Inflammatory macrophage treated with lipopolysaccharide for 1 hour (primary cell): Measurements from ENCODE around the gene AKT1.
A peak's percentile ranks its signal among the peaks of the same experiment; 100 is the strongest.
"Not testable (repeated sequence)": the region's sequence is repeated elsewhere in the genome, so short reads cannot be mapped to it uniquely, and the experiment has no call there.

Experiments used
- DNase-seq, 2 donors: peaks; one replicate each; pipeline ENCODE4 v3.0.0-alpha.2; 2020 to 2022

Gene AKT1

DNA sequence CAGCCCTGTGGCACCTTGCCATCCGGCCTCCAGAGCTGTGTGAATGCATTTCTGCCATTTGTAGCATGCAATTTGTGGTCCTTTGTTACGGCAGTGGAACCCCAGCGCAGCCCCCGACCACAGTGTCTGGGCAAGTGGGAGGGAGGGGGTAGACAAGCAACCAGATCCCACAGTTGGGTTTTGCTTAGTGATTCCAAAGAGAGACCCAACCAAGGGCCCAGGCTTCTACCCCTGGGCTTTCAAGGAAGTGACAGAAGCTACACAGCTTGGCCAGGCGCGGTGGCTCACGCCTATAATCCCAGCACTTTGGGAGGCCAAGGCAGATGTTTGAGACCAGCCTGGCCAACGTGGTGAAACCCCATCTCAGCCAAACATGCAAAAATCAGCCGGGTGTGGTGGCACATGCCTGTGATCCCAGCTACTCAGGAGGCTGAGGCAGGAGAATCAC lies 23.2 kb upstream of the AKT1 start:
- DNase-seq = no peak

DNA sequence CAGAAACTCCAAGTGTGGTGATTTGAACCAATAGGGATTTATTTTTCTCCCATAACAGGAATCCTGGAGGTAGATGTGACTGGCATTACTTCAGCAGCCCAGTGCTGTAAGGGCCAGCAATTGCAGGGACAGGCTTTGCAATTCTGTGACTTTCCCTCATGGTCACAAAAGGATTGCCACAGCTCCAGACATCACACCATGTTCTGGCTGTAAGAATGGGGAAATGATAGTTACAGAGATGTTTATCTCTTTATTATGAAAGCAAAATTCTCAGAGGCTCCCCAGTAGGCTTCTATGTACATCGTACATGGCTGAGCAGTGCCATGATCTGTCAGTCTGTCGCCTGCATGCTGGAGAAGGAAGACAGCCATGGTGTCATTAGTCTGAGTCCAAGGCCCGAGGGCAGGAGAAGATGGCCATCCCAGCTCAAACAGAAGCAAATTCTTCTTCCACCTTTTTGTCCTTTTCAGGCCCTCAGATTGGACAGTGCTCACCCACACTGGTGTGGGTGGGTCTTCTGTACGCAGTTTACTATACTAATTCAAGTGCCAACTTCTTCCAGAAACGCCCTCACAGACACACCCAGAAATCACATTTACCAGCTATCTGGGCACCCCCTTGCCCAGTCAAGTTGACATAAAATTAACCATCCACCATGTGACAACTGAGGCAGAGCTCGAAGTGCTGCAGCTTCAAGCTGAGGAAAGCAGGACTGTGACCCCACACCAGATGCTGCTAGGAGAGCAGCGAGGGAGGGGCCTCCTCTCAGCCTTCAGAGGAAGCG lies 22.6 kb upstream of the AKT1 start:
- DNase-seq = peak in 1 of 2 donors; percentile 63

DNA sequence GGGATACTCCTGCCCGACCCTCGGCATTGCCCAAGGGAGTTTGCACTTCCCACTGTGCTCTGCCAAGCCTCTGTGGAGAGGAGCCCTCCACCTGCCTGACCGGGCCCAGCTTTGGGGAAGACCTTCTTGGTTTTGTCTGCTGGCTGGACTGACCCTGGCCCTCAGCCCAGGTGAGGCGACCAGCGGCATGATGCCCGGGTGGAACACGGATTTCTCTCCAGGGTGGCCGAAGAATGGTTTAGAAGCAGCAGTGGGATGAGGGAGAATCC lies 21.0 kb upstream of the AKT1 start:
- no peak for DNase-seq

DNA sequence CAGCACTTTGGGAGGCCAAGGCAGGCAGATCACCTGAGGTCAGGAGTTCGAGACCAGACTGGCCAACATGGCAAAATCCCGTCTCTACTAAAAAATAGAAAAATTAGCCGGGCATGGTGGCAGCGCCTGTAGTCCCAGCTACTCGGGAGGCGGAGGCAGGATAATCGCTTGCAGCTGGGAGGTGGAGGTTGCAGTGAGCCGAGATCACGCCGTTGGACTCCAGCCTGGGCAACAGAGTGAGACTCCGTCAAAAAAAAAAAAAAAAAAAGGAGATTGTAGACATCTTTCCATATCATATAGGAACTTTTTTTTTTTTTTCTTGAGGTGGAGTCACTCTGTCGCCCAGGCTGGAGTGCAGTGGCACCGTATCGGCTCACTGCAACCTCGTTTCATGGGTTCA lies 19.2 kb upstream of the AKT1 start:
- not testable (repeated sequence) for DNase-seq

DNA sequence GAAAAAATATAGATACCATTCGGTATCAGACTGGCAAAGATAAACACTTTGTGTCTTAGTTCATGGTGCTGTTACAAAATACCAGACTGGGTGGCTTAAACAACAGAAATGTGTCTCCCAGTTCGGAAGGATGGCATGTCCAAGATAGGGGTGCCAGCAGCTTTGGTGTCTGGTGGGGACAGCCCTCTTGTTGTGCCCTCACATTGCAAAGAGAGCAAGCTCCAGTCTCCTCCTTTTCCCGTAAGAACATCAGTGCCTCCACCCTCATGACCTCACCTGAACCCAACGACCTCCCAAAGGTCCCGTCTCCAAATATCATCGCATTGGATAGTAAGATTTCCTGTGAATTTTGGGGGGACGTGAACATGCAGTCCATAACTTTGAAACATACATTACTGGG lies 17.7 kb upstream of the AKT1 start:
- no peak for DNase-seq

DNA sequence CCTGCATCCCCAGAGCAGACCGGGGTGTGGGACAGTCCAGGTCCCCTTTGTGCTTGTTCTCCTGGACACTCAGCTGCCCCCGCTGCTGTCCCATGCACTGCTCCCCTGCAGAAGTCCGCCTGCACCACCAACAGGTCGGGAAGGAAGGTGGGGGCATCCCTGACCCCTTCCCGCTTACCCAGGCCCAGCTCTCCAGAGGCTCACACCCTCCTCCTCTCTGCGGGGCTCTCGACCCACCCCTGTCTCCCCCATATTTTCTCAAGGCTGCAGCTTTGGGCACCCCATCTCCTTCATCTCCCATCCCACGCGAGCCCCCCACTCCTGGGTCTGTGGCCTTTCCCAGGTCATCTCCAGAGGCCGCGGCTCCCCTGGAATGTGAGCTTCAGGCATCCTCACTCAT lies 14.8 kb upstream of the AKT1 start:
- DNase-seq = no peak

DNA sequence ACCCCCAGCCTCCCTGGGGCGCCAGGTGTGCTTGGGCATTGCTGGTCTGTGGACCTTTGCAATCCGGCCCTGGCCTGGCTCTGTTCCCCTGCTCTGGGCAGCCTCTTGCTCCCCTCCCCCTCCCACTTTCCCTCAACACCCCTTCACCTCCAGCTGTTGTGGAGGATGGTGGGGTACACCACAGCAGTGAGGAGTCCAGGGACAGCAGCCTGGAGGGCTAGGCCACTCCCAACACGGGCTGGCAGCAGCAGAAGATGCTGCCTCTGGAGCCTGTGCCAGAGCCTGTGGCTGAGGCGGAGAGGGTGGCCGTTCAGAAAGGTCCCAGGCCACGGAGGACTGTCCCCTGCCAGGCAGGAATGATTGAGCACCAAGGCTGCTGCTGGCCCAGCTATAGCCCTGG lies 12.9 kb upstream of the AKT1 start:
- DNase-seq = no peak

DNA sequence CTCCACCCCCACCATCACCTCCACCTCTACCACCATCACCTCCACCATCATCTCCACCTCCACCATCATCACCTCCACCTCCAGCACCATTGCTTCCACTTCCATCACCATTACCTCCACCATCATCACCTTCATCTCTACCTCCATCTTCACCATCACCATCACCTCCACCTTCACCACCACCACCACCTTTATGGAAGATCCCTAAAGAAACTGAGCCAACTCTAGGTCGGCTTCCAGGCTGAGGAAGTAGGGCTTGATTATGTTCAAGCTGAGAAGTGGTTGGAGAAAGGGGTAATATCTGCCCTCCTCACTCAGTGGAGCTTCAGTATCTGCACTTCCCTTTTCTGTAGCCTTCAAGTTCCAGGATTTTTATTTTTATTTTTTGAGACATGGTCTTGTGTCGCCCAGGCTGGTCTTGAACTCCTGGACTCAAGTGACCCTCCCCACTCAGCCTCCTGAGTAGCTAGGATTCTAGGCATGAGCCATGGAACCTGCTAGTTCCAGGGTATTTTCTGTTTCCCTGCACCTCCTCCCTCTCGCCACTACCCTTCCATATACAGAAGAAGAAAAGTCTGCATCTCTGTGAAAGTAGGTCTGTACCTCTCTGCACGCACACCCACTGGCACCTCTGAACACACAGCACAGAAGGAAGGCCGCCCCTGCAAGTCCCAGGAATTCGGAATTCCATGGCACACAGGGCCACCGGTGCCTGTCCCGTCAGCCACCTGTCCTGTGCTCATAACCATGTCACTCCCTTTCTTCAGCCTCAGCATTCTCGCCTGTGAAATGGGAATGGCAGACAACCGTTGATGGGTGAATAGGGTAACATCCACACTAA lies 11.3 kb upstream of the AKT1 start:
- no peak for DNase-seq

DNA sequence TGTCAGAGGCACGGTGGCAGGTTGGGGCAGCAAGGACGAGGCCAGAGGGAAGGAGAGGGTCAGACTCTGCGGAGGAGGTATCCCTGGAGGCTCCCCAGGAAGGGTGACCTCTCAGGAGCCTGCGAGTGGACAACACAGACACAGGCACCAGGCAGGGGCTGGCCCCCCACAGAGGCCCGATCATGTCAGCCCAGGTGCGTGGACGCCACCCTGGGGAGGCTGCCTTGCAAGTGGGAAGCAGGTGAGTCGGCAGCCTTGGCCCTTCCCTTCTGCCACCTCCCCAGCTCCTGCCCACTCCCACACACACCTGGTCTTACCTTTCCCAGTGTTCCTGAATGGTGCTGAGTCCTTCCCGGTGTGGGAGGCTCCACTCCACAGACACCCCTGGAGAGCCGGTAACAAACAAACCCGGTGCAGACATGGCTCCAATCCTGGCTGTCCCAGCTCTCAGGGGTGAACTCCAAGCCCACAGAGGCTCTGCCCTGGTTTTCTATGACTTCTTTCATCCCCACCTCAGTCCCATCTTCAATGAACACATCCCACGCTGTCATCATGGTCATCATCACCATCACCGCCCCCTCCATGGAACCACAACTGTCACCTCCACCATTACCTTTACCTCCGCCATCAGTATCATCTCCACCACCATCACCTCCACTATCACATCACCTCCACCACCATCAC lies 10.5 kb upstream of the AKT1 start:
- no peak for DNase-seq

DNA sequence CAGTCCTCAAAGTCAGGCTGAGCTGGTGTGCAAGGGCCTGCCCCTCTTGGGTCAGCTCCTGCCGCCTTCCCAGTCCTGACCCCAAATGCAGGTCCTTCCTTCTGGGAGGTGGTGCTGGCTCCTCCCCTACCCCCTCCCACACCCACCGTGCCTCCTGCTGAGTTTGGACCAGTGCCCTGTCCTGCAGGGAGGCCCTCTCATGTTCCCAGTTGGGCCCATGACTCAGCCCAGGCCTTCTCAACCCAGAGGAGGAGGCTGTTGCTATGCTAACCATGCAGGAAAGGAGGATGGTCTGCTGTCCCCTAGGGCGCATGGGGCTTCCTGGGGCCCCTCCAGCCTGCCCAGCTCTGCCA lies 9.8 kb upstream of the AKT1 start:
- no peak for DNase-seq

DNA sequence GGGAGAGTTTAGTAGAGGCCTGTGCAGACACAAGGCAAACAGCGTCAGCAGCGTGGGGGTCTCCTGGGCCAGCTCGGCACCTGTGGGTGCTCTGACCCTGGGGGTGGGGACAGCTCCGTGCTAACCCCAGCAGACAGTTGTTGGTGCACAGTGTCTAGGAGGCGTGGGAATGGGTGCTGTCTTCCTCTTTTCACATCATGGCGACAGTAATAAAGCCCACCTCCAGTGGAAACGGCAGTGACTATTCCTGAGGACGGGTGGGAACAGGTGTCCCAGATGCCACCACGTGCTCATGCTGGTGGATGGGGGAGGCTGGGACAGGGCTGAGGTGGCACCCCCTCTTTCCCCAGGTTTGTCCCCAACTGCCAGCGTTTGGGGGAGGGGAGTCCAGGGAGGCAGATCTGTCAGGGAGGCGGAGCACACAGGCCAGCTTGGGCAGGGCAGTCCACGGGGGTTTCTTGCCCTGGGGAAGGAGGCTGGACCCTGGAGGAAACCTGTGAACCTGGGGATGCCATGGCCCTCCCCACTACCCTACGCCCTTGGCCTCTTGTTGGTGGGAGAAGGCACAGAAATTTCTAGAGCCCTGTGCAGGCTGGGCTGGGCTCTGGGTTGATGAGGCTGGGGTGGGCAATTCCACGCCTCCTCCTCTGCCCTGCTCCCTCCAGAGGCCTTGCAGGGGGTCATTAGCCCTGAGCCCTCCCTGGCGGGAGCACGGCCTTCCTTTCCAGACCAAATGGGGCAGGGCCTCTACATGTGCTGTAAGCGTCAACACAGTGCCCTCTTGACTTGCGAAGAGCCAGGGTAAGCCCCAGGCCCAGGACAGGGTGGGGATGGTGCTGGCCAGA lies 9.2 kb upstream of the AKT1 start:
- no peak for DNase-seq

DNA sequence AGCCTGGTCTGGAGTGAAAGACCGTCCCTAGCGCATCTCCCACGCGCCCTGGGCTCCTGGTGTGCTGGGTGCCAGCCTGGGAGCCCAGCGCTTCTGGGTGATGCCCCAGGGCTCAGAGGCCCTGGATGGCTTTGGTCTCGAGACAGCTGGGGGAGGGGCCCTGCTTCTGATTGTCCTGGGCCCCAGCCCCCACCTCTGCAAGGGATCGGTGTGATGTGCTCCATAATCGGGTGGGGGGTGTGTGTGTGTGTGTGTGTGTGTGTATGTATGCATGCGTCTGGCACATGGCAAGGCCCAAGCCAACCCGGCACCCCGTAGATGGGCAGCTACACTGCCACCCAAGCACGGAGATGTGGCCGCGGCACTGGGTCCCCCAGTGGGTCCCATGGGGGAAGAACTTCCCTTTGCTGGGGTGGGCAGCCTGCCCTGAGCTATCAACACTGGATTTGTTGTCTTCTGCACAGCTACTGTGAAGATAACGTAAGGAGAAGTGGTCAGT lies 8.4 kb upstream of the AKT1 start:
- DNase-seq = no peak

DNA sequence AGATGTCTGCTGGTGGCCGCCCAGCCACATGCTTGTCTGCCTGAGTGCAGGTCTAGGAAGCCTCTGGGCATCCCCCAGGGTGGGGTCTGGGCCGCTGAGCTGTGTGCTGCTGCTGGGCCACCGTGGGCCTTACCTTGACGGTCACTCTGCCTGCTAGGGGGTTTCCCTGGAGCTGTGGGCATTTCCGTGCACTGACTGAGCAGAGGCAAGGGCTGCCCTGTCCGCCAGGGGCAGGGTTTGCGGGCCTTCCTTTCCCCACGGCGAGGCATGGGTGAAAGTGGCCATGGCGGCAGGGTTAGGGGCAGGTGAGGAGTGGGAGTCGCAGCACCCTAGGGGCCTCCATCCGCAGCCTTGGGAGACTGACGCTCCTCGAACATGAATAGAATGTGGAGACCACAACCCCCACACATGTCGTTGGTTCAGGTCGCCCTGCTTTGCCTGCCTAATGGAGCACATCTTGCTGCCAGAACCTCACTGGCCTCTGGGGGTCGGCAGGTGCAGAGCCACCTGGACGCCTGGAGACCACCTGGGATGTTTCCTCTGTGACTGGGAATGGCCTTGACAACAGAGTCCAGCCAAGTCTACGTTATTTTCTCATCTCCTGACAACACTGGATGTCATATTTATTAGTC lies 7.8 kb upstream of the AKT1 start:
- DNase-seq = no peak

DNA sequence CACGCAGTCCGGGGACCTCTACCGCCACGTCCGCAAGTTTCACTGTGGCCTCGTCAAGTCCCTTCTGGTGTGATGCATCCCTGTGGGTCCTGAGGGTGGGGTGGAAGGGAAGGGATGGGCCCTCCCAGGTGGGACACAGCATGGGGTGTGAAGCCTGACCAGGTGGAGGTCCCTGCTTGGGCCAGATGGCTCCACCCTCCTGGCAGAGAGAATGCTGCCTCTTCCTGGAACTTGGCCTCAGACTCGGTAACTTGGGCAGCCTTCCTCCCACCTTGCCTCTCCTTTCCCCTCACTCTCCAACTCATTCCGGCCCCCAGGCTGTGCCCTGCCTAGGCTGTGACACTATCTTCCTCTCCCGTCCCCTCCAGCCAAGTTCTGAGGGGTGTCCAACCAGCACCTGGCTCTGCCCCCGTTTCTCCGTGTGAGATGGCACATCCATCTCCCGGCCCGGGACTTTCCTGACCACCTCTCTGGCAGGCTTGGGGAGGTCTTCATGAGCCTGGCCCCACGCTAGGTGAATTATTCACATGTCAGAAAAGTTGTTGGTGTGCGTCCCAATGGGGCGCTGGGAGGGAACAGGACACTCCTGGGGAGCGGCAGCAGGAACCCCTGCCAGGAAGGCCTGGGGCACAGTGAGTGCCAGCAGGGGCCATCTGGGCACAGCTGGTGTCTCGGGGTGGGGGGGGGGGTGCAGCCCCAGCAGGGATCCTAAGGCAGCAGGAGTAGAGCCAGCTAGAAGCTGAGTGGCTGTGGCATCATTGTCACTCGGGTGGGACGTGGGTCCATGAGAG lies 7.0 kb upstream of the AKT1 start:
- DNase-seq = no peak

DNA sequence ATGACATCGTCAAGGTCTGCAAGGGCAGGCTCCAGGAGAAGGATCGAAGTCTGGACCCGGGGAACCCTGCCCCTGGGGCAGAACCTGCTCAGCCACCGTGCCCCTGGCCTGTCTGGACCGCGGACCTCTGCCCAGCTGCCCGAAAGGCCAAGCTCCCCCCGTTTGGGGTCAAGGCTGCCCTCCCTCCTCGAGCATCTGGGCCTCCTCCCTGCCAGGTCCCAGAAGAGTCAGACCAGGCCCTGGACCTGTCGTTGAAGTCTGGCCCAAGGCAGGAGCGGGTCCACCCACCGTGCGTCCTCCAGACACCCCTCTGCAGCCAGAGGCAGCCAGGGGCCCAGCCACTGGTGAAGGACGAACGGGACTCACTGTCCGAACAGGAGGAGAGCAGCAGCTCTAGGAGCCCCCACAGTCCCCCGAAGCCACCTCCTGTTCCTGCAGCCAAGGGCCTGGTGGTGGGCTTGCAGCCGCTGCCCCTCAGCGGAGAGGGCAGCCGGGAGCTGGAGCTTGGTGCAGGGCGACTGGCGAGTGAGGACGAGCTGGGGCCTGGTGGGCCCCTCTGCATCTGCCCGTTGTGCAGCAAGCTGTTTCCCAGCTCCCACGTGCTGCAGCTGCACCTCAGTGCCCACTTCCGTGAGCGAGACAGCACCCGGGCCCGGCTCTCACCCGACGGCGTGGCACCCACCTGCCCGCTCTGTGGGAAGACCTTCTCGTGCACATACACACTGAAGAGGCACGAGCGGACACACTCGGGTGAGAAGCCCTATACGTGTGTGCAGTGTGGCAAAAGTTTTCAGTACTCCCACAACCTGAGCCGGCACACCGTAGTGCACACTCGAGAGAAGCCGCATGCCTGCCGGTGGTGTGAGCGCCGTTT lies 6.2 kb upstream of the AKT1 start:
- DNase-seq = no peak

DNA sequence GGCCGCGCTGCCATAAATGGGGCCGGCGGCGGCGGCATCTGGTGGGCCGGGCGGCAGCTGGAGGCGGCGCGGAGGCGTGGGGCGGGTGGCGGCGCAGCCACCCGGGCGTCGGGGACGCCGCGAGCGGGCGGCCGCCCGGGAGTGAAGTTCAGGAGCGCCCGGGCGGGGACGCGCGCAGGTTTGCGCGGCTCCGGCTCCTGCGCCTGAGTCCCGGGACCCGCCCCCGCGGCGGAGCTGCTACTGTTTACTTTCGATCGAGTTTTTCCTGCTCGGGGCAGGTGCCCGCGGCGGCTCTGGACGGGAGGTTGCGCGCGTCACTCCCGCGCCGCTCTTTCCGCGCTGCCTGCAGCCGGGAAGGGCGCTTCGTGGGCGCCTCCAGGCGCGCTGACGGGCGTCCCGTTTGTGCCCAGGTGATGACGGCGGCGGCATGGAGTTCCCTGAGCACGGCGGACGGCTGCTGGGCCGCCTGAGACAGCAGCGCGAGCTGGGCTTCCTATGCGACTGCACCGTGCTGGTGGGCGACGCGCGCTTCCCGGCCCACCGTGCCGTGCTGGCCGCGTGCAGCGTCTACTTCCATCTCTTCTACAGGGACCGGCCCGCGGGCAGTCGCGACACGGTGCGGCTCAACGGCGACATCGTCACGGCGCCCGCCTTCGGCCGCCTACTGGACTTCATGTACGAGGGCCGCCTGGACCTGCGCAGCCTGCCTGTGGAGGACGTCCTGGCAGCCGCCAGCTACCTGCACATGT lies 5.4 kb upstream of the AKT1 start, which contains the start of gene ZBTB42:
ZBTB42 (plus strand) TSS at position 331 of the 749 bp plus-strand sequence; CDS start at position 428, 97 bp downstream.
- DNase-seq = peak in 1 of 2 donors; percentile 41

DNA sequence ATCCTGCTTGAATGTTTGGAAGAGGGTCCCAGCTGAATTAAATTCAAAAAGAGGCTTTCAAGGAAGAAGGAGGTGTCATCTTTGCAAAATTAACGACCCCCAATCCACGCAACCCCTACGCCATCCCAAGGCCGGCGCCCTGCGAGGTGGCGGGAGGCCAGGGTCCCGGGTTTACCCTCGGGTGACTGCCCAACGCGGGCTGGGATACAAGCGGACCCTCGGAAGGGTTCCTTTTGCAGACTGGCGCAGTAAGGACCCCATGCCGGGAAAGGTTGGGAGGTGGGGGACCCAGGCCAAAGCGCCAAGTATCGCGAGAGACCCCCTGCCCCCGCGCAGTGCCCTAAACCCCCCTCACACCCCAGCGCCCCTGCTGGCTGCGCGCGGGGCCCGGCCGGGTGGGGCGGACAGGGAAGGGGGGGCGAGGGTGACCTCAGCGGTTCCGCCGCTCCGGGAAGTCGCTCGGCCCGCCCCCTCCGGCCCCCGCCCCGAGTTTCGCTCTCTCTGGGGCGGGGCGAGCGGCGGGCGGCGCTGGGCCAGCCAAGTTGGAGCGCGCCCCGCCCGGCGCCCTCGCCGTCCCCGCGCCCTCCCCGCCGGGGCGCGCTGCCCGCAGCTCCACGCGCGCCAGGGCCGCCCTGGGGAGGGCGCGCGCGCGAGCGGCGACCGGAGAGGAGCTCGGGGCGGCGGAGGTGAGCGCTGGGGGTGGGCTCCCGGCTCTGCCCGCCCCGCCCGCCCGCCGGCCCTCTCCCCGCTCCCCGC lies 4.6 kb upstream of the AKT1 start:
- DNase-seq = peak; percentile 67 to 82

DNA sequence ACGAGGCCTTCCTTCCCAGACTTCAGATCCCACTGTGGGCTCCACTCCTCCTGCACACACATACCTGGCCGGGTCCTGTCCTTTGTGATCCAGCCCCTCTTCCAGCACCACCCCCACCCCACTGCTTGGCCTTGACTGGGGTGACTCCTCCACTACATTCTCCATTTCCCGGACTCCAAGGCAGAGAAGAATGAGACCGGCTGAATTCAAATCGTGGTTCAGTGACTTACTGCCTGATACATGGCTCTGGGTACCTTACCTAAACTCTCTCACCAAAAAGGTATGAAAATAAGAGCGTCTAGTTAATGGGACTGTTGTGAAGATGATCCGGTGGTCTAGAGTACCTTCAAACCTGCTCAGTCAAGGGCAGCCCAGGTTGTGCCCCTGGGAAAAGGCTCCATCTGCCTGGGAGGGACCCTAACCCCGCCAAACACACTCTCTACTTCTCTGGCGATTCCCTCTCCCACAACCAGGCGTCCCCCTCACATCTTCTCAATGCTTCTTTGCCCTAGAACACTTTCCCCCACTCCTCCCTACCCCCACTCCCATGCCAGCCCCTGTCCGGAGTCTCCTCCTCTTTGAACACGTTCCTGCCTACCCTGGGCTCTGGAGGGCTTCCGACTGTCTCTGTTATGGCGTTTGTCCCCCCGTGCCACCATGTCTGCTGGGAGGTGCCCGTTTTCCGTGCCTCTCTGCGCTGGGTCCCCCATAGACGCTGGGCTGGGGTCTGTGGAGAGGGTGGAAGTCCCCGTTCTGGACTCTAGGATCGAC lies 3.9 kb upstream of the AKT1 start:
- DNase-seq = no peak
